HCT116 (cell line): Measurements from ENCODE around the gene BLID. TPM values are rescaled to one million over a fixed set of nuclear protein-coding genes. Genes with fewer than 3 reads are reported as not detected.

ENCODE experiments used
- ATAC-seq: fragments of 200-7000 bp; cut with Tn5 transposase; 2 replicates; pipeline ENCODE4 v1.9.1; 2020; ENCODE audit warnings: mild to moderate bottlenecking, moderate library complexity
- BruUV-seq: library from RNA; stranded (reverse); fragments of 400-500 nt; replicated peaks from 2 replicates; lab custom pipeline; 2021; lab: Mats Ljungman, UMichigan
- CTCF ChIA-PET: fragments of 300-600 bp; sonication (Branson Sonifier 250); formaldehyde crosslinking; loops from one replicate; lab custom pipeline; 2021; ENCODE audit warnings: antibody characterized with exemption; lab: Charles Lee
- POLR2A ChIA-PET: fragments of 300-600, 350-600 bp; sonication (Branson Sonifier 250); formaldehyde crosslinking; loops from one replicate; lab custom pipeline; 2021; ENCODE audit warnings: antibody characterized with exemption; lab: Charles Lee
- RAD21 ChIA-PET, 2 experiments: fragments of 300-600 bp; sonication (Branson Sonifier 250); formaldehyde crosslinking; loops; one replicate each; lab custom pipeline; 2023; ENCODE audit warnings: low total read pairs in 2 of 2; ENCODE audit not compliant: uncharacterized antibody in 2 of 2, unreplicated experiment in 2 of 2, low non-redundant PET in 1 of 2; lab: Charles Lee
- DNase-seq: peaks from one replicate; pipeline ENCODE4 v3.0.0-alpha.2; 2010; ENCODE audit warnings: low read depth, low spot score
- H2AFZ ChIP-seq: fragments of 200-600 bp; shearing (Covaris generic), sonication (generic); 2 replicates; pipeline ENCODE4 v1.6.1; 2017; ENCODE audit warnings: low read depth, mixed run types, mixed read lengths, antibody characterized with exemption, low read length; ENCODE audit not compliant: poor library complexity, severe bottlenecking
- H3K27ac ChIP-seq: 2 replicates; pipeline ENCODE4 v1.5.1; 2012; ENCODE audit warnings: low read depth, low read length
- H3K27me3 ChIP-seq: fragments of 200-600 bp; sonication (generic); 2 replicates; pipeline ENCODE4 v1.6.1; 2016; ENCODE audit warnings: mixed run types, low read length, mixed read lengths; ENCODE audit not compliant: insufficient read depth
- H3K36me3 ChIP-seq, 2 experiments: fragments of 200-500 bp in 1 of 2; fragments of 200-600 bp in 1 of 2; sonication (Bioruptor generic) in 1 of 2; sonication (generic) in 1 of 2; 2 replicates each; pipeline versions ENCODE4 v1.5.1 to v1.6.1; 2014 to 2016; ENCODE audit warnings: low read length in 2 of 2, inconsistent platforms in 1 of 2, mixed read lengths in 1 of 2, mixed run types in 1 of 2; ENCODE audit not compliant: insufficient read depth in 2 of 2, control insufficient read depth in 1 of 2
- H3K4me1 ChIP-seq, 2 experiments: fragments of 200-600 bp in 1 of 2; sonication (generic) in 1 of 2; 2 replicates each; pipeline versions ENCODE4 v1.5.1 to v1.6.1; 2012 to 2017; ENCODE audit warnings: low read length in 2 of 2, inconsistent platforms in 1 of 2, mild to moderate bottlenecking in 1 of 2, mixed read lengths in 1 of 2, mixed run types in 1 of 2, moderate library complexity in 1 of 2; ENCODE audit not compliant: insufficient read depth in 2 of 2, control insufficient read depth in 1 of 2
- H3K4me2 ChIP-seq: fragments of 200-600 bp; sonication (generic); 2 replicates; pipeline ENCODE4 v1.6.1; 2017; ENCODE audit warnings: mixed run types, low read length, mixed read lengths
- H3K4me3 ChIP-seq, 2 experiments: fragments of 200-600 bp in 1 of 2; sonication (generic) in 1 of 2; replicated peaks in 1 of 2; 2 replicates each; pipeline ENCODE4 v1.5.1; 2011 to 2016; ENCODE audit warnings: low read length in 2 of 2, control low read depth in 1 of 2, low read depth in 1 of 2, mild to moderate bottlenecking in 1 of 2, mixed read lengths in 1 of 2, mixed run types in 1 of 2
- H3K79me2 ChIP-seq: fragments of 200-600 bp; sonication (generic); 2 replicates; pipeline ENCODE4 v1.6.1; 2017; ENCODE audit warnings: mild to moderate bottlenecking, mixed run types, low read length, moderate library complexity, mixed read lengths; ENCODE audit not compliant: insufficient read depth
- H3K9ac ChIP-seq: fragments of 200-600 bp; sonication (generic); 2 replicates; pipeline ENCODE4 v1.6.1; 2016; ENCODE audit warnings: low read length, mixed read lengths
- H3K9me2 ChIP-seq: fragments of 200-600 bp; sonication (generic), shearing (Covaris generic); 2 replicates; pipeline ENCODE4 v1.6.1; 2017; ENCODE audit warnings: mixed run types, mild to moderate bottlenecking, moderate library complexity; ENCODE audit not compliant: insufficient read depth
- H3K9me3 ChIP-seq, 2 experiments: fragments of 200-500 bp in 1 of 2; fragments of 200-600 bp in 1 of 2; sonication (Bioruptor generic) in 1 of 2; sonication (generic) in 1 of 2; 2 replicates each; pipeline ENCODE4 v1.6.1; 2014 to 2017; ENCODE audit warnings: low read length in 2 of 2, mixed read lengths in 2 of 2, inconsistent platforms in 1 of 2, low read depth in 1 of 2, mild to moderate bottlenecking in 1 of 2, mixed run types in 1 of 2, moderate library complexity in 1 of 2; ENCODE audit not compliant: control insufficient read depth in 1 of 2, insufficient read depth in 1 of 2
- H4K20me1 ChIP-seq: fragments of 200-600 bp; sonication (generic), shearing (Covaris generic); 2 replicates; pipeline ENCODE4 v1.6.1; 2017; ENCODE audit warnings: mixed run types, mild to moderate bottlenecking, moderate library complexity; ENCODE audit not compliant: insufficient read depth
- RAD21 ChIP-seq: IDR thresholded peaks from 2 replicates; pipeline ENCODE4 v1.6.1; 2012; ENCODE audit warnings: low read depth, mild to moderate bottlenecking
- SP1 ChIP-seq: IDR thresholded peaks from 2 replicates; pipeline ENCODE4 v1.6.1; 2012; ENCODE audit warnings: low read depth
- TCF7L2 ChIP-seq: IDR thresholded peaks from 2 replicates; pipeline ENCODE4 v1.7.0; 2011; ENCODE audit warnings: borderline replicate concordance, inconsistent platforms; ENCODE audit not compliant: insufficient read depth, insufficient read length; ENCODE audit errors: extremely low read depth
- intact Hi-C: fragments of 100-400 bp; cut with micrococcal nuclease; formaldehyde crosslinking; loops from 2 replicates; pipeline ENCODE4 v1.10.0; 2022
- total RNA-seq: library from RNA; stranded (reverse); gene quantifications from one replicate; pipeline ENCODE4 v1.2.1, GENCODE V29; 2021; ENCODE audit not compliant: unreplicated experiment
- TF ChIP-seq, protein P1 (sequence below), 3 experiments: fragments of 200-600 bp in 1 of 3; sonication (generic) in 1 of 3; IDR thresholded peaks in 2 of 3; conservative IDR thresholded peaks in 1 of 3; 2 replicates each; pipeline ENCODE4 v1.5.1; 2012 to 2017; ENCODE audit warnings: low read depth in 2 of 3, low read length in 2 of 3, antibody characterized with exemption in 1 of 3, borderline replicate concordance in 1 of 3, control low read depth in 1 of 3, mild to moderate bottlenecking in 1 of 3, mixed read lengths in 1 of 3, mixed run types in 1 of 3, moderate library complexity in 1 of 3; ENCODE audit not compliant: insufficient read depth in 1 of 3
- TF ChIP-seq, protein P2 (sequence below): IDR thresholded peaks from 2 replicates; pipeline ENCODE4 v1.6.1; 2012
- TF ChIP-seq, protein P3 (sequence below): IDR thresholded peaks from 2 replicates; pipeline ENCODE4 v1.6.1; 2012; ENCODE audit warnings: low read depth

BLID gene
- total RNA-seq, 1 experiment from 2014 or later, result 8.9 TPM

DNA sequence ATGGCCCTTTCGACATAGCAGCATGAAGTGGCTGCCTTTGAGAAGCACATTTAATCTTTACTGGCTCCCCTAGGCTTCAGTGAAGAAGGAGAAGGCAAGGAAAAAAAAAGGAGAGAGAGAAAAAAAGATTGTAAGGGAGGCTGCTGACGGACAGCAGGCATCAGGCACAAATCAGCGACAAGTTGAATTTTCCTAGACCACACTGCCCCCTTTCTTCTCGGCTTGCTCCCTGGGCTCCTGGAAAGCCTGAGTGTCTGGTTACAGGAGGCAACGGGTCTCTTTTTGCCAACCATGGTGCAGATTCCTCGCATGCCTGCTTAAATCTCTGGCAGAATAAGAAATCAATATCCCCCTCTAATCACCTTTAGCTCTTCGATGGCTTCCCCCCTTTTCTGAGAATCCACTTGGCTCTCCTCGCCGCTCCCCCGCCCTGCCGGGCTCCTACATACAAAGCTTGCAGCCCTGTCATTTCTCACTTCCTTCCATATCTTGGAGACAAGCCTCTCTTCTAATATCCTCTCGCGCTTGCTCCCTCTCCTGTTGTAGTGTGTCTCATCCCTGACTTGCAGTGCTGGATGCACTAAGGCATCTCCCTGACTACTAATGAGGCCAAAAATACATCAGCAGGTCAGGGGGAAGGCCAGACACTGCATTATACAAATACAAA lies 14.3 kb downstream of the BLID start:
- DNase-seq, result no peak
- Histone ChIP-seq H3K9me2 (no peaks in the 10 kb centered on the region), H4K20me1 (no peaks in the 10 kb centered on the region), H3K4me2 (peak overlapping the region; percentile 13), H3K4me1 (peaks cover 60 to 86% of the 10 kb centered on the region in 2 experiments), H3K36me3 (peaks cover 3 to 38% of the 10 kb centered on the region in 2 experiments; a peak in 2 of 4 replicates), H2AFZ (no peak overlapping the region), H3K9ac (no peak overlapping the region), H3K9me3 (no peaks in the 10 kb centered on the region), H3K27ac (peak overlapping the region; percentile 70), H3K79me2 (peaks cover 100% of the 10 kb centered on the region), H3K27me3 (no peaks in the 10 kb centered on the region), H3K4me3 (no peak overlapping the region)
- no TSS peak for BruUV-seq
- ATAC-seq, result no peak
- RAD21 ChIA-PET, result no interaction called here
- intact Hi-C loops, result loop anchor here (5.0 to 10.0 kb wide), 2 partner anchors 403 to 444 kb away; no protein-coding TSS in a partner anchor
- TF ChIP-seq SP1, result no peak
- TF ChIP-seq, protein P1, sequence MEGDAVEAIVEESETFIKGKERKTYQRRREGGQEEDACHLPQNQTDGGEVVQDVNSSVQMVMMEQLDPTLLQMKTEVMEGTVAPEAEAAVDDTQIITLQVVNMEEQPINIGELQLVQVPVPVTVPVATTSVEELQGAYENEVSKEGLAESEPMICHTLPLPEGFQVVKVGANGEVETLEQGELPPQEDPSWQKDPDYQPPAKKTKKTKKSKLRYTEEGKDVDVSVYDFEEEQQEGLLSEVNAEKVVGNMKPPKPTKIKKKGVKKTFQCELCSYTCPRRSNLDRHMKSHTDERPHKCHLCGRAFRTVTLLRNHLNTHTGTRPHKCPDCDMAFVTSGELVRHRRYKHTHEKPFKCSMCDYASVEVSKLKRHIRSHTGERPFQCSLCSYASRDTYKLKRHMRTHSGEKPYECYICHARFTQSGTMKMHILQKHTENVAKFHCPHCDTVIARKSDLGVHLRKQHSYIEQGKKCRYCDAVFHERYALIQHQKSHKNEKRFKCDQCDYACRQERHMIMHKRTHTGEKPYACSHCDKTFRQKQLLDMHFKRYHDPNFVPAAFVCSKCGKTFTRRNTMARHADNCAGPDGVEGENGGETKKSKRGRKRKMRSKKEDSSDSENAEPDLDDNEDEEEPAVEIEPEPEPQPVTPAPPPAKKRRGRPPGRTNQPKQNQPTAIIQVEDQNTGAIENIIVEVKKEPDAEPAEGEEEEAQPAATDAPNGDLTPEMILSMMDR (IDR thresholded peaks at IDR 0.05 in 2 of 3, conservative IDR thresholded peaks at IDR 0.05 in 1 of 3; ENCODE audit: borderline replicate concordance in 1 of 3, insufficient read depth in 1 of 3, low read depth in 2 of 3, low read length in 2 of 3), result peak in 2 of 3 experiments; percentile 13 to 35; a peak in 3 of 6 replicates
- TF ChIP-seq, protein P2, sequence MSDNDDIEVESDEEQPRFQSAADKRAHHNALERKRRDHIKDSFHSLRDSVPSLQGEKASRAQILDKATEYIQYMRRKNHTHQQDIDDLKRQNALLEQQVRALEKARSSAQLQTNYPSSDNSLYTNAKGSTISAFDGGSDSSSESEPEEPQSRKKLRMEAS, result no peak
- peak; percentile 41 for TF ChIP-seq RAD21
- no peak for TF ChIP-seq TCF7L2
- TF ChIP-seq, protein P3, sequence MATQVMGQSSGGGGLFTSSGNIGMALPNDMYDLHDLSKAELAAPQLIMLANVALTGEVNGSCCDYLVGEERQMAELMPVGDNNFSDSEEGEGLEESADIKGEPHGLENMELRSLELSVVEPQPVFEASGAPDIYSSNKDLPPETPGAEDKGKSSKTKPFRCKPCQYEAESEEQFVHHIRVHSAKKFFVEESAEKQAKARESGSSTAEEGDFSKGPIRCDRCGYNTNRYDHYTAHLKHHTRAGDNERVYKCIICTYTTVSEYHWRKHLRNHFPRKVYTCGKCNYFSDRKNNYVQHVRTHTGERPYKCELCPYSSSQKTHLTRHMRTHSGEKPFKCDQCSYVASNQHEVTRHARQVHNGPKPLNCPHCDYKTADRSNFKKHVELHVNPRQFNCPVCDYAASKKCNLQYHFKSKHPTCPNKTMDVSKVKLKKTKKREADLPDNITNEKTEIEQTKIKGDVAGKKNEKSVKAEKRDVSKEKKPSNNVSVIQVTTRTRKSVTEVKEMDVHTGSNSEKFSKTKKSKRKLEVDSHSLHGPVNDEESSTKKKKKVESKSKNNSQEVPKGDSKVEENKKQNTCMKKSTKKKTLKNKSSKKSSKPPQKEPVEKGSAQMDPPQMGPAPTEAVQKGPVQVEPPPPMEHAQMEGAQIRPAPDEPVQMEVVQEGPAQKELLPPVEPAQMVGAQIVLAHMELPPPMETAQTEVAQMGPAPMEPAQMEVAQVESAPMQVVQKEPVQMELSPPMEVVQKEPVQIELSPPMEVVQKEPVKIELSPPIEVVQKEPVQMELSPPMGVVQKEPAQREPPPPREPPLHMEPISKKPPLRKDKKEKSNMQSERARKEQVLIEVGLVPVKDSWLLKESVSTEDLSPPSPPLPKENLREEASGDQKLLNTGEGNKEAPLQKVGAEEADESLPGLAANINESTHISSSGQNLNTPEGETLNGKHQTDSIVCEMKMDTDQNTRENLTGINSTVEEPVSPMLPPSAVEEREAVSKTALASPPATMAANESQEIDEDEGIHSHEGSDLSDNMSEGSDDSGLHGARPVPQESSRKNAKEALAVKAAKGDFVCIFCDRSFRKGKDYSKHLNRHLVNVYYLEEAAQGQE, result no peak
- POLR2A ChIA-PET, result interaction anchor here (0.7 kb wide), 1 partner anchor 17 kb away, joined by 4 read pairs; no protein-coding TSS in a partner anchor
- CTCF ChIA-PET, result interaction anchor here (0.7 kb wide), 1 partner anchor 24 kb away, joined by 3 read pairs; no protein-coding TSS in a partner anchor
